Adrenal gland (tissue), 5 donors: ENCODE measurements around the gene RBM14.

Experiments used
- POLR2A ChIP-seq, 2 donors: fragments of 450-650 bp; IDR thresholded peaks; one replicate each; pipeline ENCODE4 v1.6.1; 2017; ENCODE audit warnings: antibody characterized with exemption in 2 of 2, mild to moderate bottlenecking in 2 of 2, moderate library complexity in 1 of 2
- TF ChIP-seq, protein P1 (sequence below), 6 experiments: fragments of 450-650 bp in 4 of 6; fragments of 200-600 bp in 2 of 6; sonication (generic) in 1 of 6; IDR thresholded peaks; 1 replicate in 5 of 6; 2 replicates in 1 of 6; pipeline versions ENCODE4 v1.5.1 to v1.8.0; 2016 to 2021; ENCODE audit warnings: antibody characterized with exemption in 6 of 6, mild to moderate bottlenecking in 2 of 6, moderate library complexity in 1 of 6
- donor health status: DM: no; HTN: no; CAD: no.

DNA sequence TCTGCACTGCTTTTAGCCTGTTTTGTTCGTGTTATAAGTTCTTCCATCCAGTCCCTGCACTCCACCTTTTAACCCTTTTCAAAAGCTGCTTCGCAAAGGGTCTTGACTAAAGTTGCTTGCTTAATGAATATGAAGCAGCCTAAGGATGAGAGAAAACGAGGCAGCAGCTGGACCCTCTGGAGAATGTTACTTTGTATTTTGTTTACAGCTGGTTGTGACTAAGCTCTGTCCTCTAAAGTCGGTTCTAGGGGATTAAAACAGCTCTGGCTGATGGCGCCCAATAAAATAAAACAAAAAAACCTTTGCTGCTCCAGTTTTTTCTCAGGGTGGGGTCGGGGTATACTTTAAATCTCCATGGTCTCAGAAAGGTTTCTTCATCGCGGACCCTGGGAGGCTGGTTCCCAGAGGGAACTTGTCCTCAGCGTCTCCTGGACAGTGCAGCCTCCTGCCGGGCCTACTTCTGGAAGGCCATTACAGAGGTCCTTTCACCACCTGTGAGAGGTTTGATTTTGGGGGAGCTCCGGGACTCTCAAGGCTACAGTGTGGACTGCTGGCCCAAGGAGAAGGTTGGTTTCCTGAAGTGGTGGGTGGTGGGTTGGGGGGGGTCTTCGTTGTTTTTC is 21.2 kb downstream of the RBM14 start:
- TF ChIP-seq, protein P1, sequence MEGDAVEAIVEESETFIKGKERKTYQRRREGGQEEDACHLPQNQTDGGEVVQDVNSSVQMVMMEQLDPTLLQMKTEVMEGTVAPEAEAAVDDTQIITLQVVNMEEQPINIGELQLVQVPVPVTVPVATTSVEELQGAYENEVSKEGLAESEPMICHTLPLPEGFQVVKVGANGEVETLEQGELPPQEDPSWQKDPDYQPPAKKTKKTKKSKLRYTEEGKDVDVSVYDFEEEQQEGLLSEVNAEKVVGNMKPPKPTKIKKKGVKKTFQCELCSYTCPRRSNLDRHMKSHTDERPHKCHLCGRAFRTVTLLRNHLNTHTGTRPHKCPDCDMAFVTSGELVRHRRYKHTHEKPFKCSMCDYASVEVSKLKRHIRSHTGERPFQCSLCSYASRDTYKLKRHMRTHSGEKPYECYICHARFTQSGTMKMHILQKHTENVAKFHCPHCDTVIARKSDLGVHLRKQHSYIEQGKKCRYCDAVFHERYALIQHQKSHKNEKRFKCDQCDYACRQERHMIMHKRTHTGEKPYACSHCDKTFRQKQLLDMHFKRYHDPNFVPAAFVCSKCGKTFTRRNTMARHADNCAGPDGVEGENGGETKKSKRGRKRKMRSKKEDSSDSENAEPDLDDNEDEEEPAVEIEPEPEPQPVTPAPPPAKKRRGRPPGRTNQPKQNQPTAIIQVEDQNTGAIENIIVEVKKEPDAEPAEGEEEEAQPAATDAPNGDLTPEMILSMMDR (IDR thresholded peaks at IDR 0.05): no peak
- TF ChIP-seq POLR2A (IDR thresholded peaks at IDR 0.05): no peak
